HepG2 (cell line): Measurements from ENCODE around the gene GNAL. TPM values are rescaled to one million over a fixed set of nuclear protein-coding genes. Genes with fewer than 3 reads are reported as not detected.

ENCODE experiments used
- ARID3A ChIP-seq: IDR thresholded peaks from 2 replicates; pipeline ENCODE4 v1.6.1; 2012; ENCODE audit warnings: low read depth, low read length, improper control_type of control experiment
- BRF2 ChIP-seq: sonication (generic); formaldehyde crosslinking; IDR thresholded peaks from 2 replicates; pipeline ENCODE4 v1.8.1; 2022; ENCODE audit warnings: mild to moderate bottlenecking, missing genetic modification reagents
- CREB1 ChIP-seq, 2 experiments: fragments of 450-650 bp in 1 of 2; IDR thresholded peaks; 2 replicates each; pipeline ENCODE4 v1.6.1; 2016 to 2017; ENCODE audit warnings: control low read depth in 1 of 2, mild to moderate bottlenecking in 1 of 2, missing compliant biosample characterization in 1 of 2, missing genetic modification characterization in 1 of 2
- HDAC1 ChIP-seq: sonication (generic); formaldehyde crosslinking; IDR thresholded peaks from 2 replicates; pipeline ENCODE4 v1.5.1; 2020; ENCODE audit warnings: mild to moderate bottlenecking, missing genetic modification reagents
- RFX1 ChIP-seq: fragments of 450-650 bp; IDR thresholded peaks from 2 replicates; pipeline ENCODE4 v1.6.1; 2017
- SMAD3 ChIP-seq: sonication (generic); formaldehyde crosslinking; IDR thresholded peaks from 2 replicates; pipeline ENCODE4 v1.4.0; 2020; ENCODE audit warnings: missing genetic modification reagents
- ZBTB1 ChIP-seq: sonication (generic); formaldehyde crosslinking; IDR thresholded peaks from 2 replicates; pipeline ENCODE4 v1.4.0; 2020; ENCODE audit warnings: missing genetic modification reagents, borderline replicate concordance
- ZFP36L2 ChIP-seq: sonication (generic); formaldehyde crosslinking; IDR thresholded peaks from 2 replicates; pipeline ENCODE4 v1.4.0; 2020; ENCODE audit warnings: missing genetic modification reagents
- ZMAT5 ChIP-seq: sonication (generic); formaldehyde crosslinking; IDR thresholded peaks from 2 replicates; pipeline ENCODE4 v1.5.0; 2020; ENCODE audit warnings: mild to moderate bottlenecking, low read depth, missing genetic modification reagents, borderline replicate concordance
- ZNF142 ChIP-seq: sonication (generic); formaldehyde crosslinking; IDR thresholded peaks from 2 replicates; pipeline ENCODE4 v1.4.0; 2020; ENCODE audit warnings: missing genetic modification reagents
- ZNF232 ChIP-seq: sonication (generic); formaldehyde crosslinking; IDR thresholded peaks from 2 replicates; pipeline ENCODE4 v1.4.0; 2020; ENCODE audit warnings: missing genetic modification reagents, borderline replicate concordance
- polyA plus RNA-seq, 8 experiments: library from polyadenylated mRNA; depleted of rRNA in 3 of 8; stranded (reverse) in 7 of 8; unstranded in 1 of 8; fragments of >200 nt; fragmentation: Illumina TruSeq in 4 of 8; extraction: Trizol in 4 of 8; gene quantifications; 2 replicates each; pipeline versions ENCODE4 v1.2.1 to v1.2.3, GENCODE V29; 2011 to 2016; ENCODE audit warnings: low read depth in 4 of 8, missing spikeins in 1 of 8, mixed read lengths in 1 of 8; ENCODE audit not compliant: insufficient read depth in 1 of 8
- total RNA-seq, 5 experiments: library from RNA; depleted of rRNA; stranded (reverse); fragments of >200 nt; fragmentation: Illumina TruSeq; extraction: Trizol; gene quantifications; 2 replicates each; pipeline ENCODE4 v1.2.3, GENCODE V29; 2016; ENCODE audit warnings: low read depth in 1 of 5
- TF ChIP-seq, protein P1 (sequence below), 2 experiments: sonication (generic) in 1 of 2; formaldehyde crosslinking in 1 of 2; IDR thresholded peaks; 2 replicates each; pipeline versions ENCODE4 v1.6.1 to v1.9.0; 2014 to 2022; ENCODE audit warnings: antibody characterized with exemption in 1 of 2, borderline replicate concordance in 1 of 2, inconsistent platforms in 1 of 2, low read depth in 1 of 2, missing genetic modification reagents in 1 of 2

GNAL gene
- total and polyA plus RNA-seq, 2 of the 13 experiments (the other 11 are each of a cell fraction or from before 2014, with no cell fraction given) = 0.87 to 1.4 TPM

- TF ChIP-seq, protein P1, sequence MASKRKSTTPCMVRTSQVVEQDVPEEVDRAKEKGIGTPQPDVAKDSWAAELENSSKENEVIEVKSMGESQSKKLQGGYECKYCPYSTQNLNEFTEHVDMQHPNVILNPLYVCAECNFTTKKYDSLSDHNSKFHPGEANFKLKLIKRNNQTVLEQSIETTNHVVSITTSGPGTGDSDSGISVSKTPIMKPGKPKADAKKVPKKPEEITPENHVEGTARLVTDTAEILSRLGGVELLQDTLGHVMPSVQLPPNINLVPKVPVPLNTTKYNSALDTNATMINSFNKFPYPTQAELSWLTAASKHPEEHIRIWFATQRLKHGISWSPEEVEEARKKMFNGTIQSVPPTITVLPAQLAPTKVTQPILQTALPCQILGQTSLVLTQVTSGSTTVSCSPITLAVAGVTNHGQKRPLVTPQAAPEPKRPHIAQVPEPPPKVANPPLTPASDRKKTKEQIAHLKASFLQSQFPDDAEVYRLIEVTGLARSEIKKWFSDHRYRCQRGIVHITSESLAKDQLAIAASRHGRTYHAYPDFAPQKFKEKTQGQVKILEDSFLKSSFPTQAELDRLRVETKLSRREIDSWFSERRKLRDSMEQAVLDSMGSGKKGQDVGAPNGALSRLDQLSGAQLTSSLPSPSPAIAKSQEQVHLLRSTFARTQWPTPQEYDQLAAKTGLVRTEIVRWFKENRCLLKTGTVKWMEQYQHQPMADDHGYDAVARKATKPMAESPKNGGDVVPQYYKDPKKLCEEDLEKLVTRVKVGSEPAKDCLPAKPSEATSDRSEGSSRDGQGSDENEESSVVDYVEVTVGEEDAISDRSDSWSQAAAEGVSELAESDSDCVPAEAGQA (IDR thresholded peaks at IDR 0.05; ENCODE audit: low read depth) = peak; percentile 91
- TF ChIP-seq, protein P1 (CRISPR knock-in tag; IDR thresholded peaks at IDR 0.05; ENCODE audit: borderline replicate concordance) = no peak
- peak; percentile 91 for TF ChIP-seq CREB1 (IDR thresholded peaks at IDR 0.05)
- peak; percentile 80; the same call in 1 of the 2 replicates for TF ChIP-seq CREB1 (CRISPR knock-in tag; IDR thresholded peaks at IDR 0.05)
- no peak for TF ChIP-seq ZFP36L2 (CRISPR knock-in tag)
- peak; percentile 67 for TF ChIP-seq HDAC1 (CRISPR knock-in tag)
- TF ChIP-seq ZNF232 (CRISPR knock-in tag) = peak; percentile 68; the same call in 1 of the 2 replicates
- no peak for TF ChIP-seq ZNF142
- no peak for TF ChIP-seq BRF2
- no peak for TF ChIP-seq RFX1
- no peak for TF ChIP-seq ZMAT5 (CRISPR knock-in tag)
- peak; percentile 79; the same call in 1 of the 2 replicates for TF ChIP-seq ARID3A
- peak; percentile 45; the same call in 1 of the 2 replicates for TF ChIP-seq SMAD3 (CRISPR knock-in tag)
- no peak for TF ChIP-seq ZBTB1 (CRISPR knock-in tag)
These were observed 168.3 kb downstream of the GNAL start (continued) for GRCh38 chr18:11857177-11857887.
